ENCODE data around the gene PHLDA3. TPM values are rescaled to one million over a fixed set of nuclear protein-coding genes. Genes with fewer than 3 reads are reported as not detected.
A peak's percentile ranks its signal among the peaks of the same experiment; 100 is the strongest.

PHLDA3 gene
- total and polyA plus RNA-seq, 2 of the 13 experiments (the other 11 are each of a cell fraction or from before 2014, with no cell fraction given), result 16.7 to 33.6 TPM

GRCh38 chr1:201504179-201504631 lies 35.2 kb upstream of the PHLDA3 start:
- FAIRE-seq, result no peak
- Histone ChIP-seq H3K4me1 (ENCODE audit: insufficient read depth, low read length) (peaks cover 81% of the 10 kb centered on the region), H3K27me3 (ENCODE audit: control insufficient read depth in 1 of 2, insufficient read depth in 2 of 2, low read length in 2 of 2) (no peaks in the 10 kb centered on the region; a peak in 1 of 5 replicates), H3K4me3 (replicated peaks in 1 of 3; ENCODE audit: insufficient read depth in 1 of 3, low read depth in 2 of 3, low read length in 3 of 3) (no peak overlapping the region), H3K9ac (ENCODE audit: insufficient read depth, low read depth, low read length) (peak overlapping the region; percentile 51; the same call in 1 of the 2 replicates), H3K36me3 (replicated peaks in 1 of 2; ENCODE audit: control insufficient read depth in 1 of 2, insufficient read depth in 2 of 2, low read length in 2 of 2) (no peaks in the 10 kb centered on the region), H4K20me1 (ENCODE audit: insufficient read depth, low read length) (no peaks in the 10 kb centered on the region), H3K27ac (ENCODE audit: extremely low read length, insufficient read depth, low read length) (no peak overlapping the region), H3K4me2 (ENCODE audit: low read depth, low read length) (no peak overlapping the region), H3K79me2 (ENCODE audit: insufficient read depth, low read length) (no peaks in the 10 kb centered on the region), H3K9me3 (ENCODE audit: low read length) (no peaks in the 10 kb centered on the region), H2AFZ (ENCODE audit: low read length) (no peak overlapping the region)
- no peak for ATAC-seq
- ChIA-PET CTCF (ENCODE audit: low intra/inter-chr PET ratio, low total read pairs) (interaction anchor here (1.6 kb wide), 1 partner anchor 9 kb away, joined by 7 read pairs; no protein-coding TSS in a partner anchor), POLR2A (interaction anchor here (0.7 to 3.2 kb wide), 6 partner anchors 9 to 36 kb away, joined by 3 to 17 read pairs (median 10); partner anchors contain the start of gene PHLDA3)
- WGBS (ENCODE audit: low lambda C conversion rate), result 80% methylated on average over 3 of the region's 3 CpGs
- in situ Hi-C loops (cut with HindIII; ENCODE audit: extremely low pct_ligation_motif_present, low pct_unique_long_range_greater_than_20kb), result no loop called here
- TF ChIP-seq THYN1 (CRISPR knock-in tag; IDR thresholded peaks at IDR 0.05; ENCODE audit: borderline replicate concordance, low read depth) (no peak), ZNF614 (CRISPR knock-in tag; IDR thresholded peaks at IDR 0.05; ENCODE audit: borderline replicate concordance) (no peak), ZNF124 (CRISPR knock-in tag; IDR thresholded peaks at IDR 0.05) (no peak), MAFG (CRISPR knock-in tag; IDR thresholded peaks at IDR 0.05) (no peak), MED8 (CRISPR knock-in tag; IDR thresholded peaks at IDR 0.05; ENCODE audit: insufficient replicate concordance) (no peak), BRD4 (CRISPR knock-in tag; IDR thresholded peaks at IDR 0.05) (no peak), SNRNP70 (IDR thresholded peaks at IDR 0.05; ENCODE audit: low read depth, low read length) (no peak), CENPT (CRISPR knock-in tag; IDR thresholded peaks at IDR 0.05; ENCODE audit: low read depth) (no peak), KAT8 (CRISPR knock-in tag; IDR thresholded peaks at IDR 0.05) (no peak), KDM2A (CRISPR knock-in tag; IDR thresholded peaks at IDR 0.05; ENCODE audit: borderline replicate concordance, low read depth) (no peak), HMGXB4 (CRISPR knock-in tag; IDR thresholded peaks at IDR 0.05; ENCODE audit: borderline replicate concordance in 1 of 2, low read depth in 1 of 2) (no peak), E2F1 (CRISPR knock-in tag; IDR thresholded peaks at IDR 0.05) (no peak), HIC2 (CRISPR knock-in tag; IDR thresholded peaks at IDR 0.05; ENCODE audit: low read depth) (no peak), ZNF577 (CRISPR knock-in tag; IDR thresholded peaks at IDR 0.05; ENCODE audit: borderline replicate concordance, low read depth) (no peak), SNAPC2 (CRISPR knock-in tag; IDR thresholded peaks at IDR 0.05) (no peak), ZNF576 (CRISPR knock-in tag; IDR thresholded peaks at IDR 0.05) (no peak), RBM22 (optimal IDR thresholded peaks at IDR 0.05; ENCODE audit: low read length) (no peak), ZNF275 (CRISPR knock-in tag; IDR thresholded peaks at IDR 0.05; ENCODE audit: borderline replicate concordance) (no peak)
- intact Hi-C loops (cut with micrococcal nuclease; ENCODE audit: unreplicated experiment), result no loop called here
- BruUV-seq (replicated peaks), result no TSS peak
- no peak for DNase-seq (ENCODE audit: low spot score)
